Measurements from ENCODE around the gene FOXJ1.
A peak's percentile ranks its signal among the peaks of the same experiment; 100 is the strongest.

The FOXJ1 gene

GRCh38 chr17:76124582-76125390 lies 16.3 kb downstream of the FOXJ1 start:
- no peaks in the 10 kb centered on the region for H3K4me1 ChIP-seq (ENCODE audit: control insufficient read depth, insufficient read depth, low read length)
- H3K4me3 ChIP-seq (ENCODE audit: low read depth, low read length): no peak overlapping the region
- no peaks in the 10 kb centered on the region for H3K36me3 ChIP-seq (ENCODE audit: control insufficient read depth in 2 of 2, insufficient read depth in 1 of 2, low read length in 2 of 2)
- no peak overlapping the region for H3K27ac ChIP-seq (ENCODE audit: extremely low read depth, low read depth, low read length)
- ChIA-PET CTCF (interaction anchor here (0.5 to 11.8 kb wide), 21 partner anchors 9 to 1341 kb away, joined by 3 to 191 read pairs (median 3); partner anchors contain the start of gene FOXJ1), POLR2A (interaction anchor here (0.6 kb wide), 2 partner anchors 15 to 600 kb away, joined by 3 to 4 read pairs; no protein-coding TSS in a partner anchor)
- TF ChIP-seq HOXC10 (CRISPR knock-in tag; IDR thresholded peaks at IDR 0.05) (no peak), AEBP2 (tag by site-specific recombination; IDR thresholded peaks at IDR 0.05; ENCODE audit: borderline replicate concordance) (no peak), PBX3 (CRISPR knock-in tag; IDR thresholded peaks at IDR 0.05) (no peak), ZNF341 (tag by site-specific recombination; IDR thresholded peaks at IDR 0.05; ENCODE audit: low read depth) (peak; percentile 32; the same call in 1 of the 2 replicates), PATZ1 (tag by site-specific recombination; IDR thresholded peaks at IDR 0.05) (0 out of 2 replicates have a peak, but pooled peaks have one; percentile 43), ZNF324 (tag by site-specific recombination; IDR thresholded peaks at IDR 0.05) (no peak), ZNF114 (tag by site-specific recombination; IDR thresholded peaks at IDR 0.05) (no peak), ZNF138 (tag by site-specific recombination; IDR thresholded peaks at IDR 0.05; ENCODE audit: borderline replicate concordance) (no peak), ZNF350 (tag by site-specific recombination; IDR thresholded peaks at IDR 0.05) (no peak), ZBTB17 (tag by site-specific recombination; IDR thresholded peaks at IDR 0.05) (0 out of 2 replicates have a peak, but pooled peaks have one; percentile 22)
- no peaks in the 10 kb centered on the region for H3K9me3 ChIP-seq (ENCODE audit: control insufficient read depth, insufficient read depth, low read depth, low read length)

- no peak overlapping the region for H3K27ac ChIP-seq (ENCODE audit: extremely low read depth, low read depth, low read length)
- ChIA-PET POLR2A (interaction anchor here (0.6 to 1.2 kb wide), 2 partner anchors 11 to 599 kb away, joined by 3 read pairs; no protein-coding TSS in a partner anchor), CTCF (interaction anchor here (0.5 to 11.8 kb wide), 17 partner anchors 9 to 1341 kb away, joined by 3 to 191 read pairs (median 4); partner anchors contain the start of genes CDK3 and FOXJ1)
- no peak for TF ChIP-seq ZNF776 (tag by site-specific recombination; IDR thresholded peaks at IDR 0.05; ENCODE audit: borderline replicate concordance)
- TF ChIP-seq ZNF664 (tag by site-specific recombination; IDR thresholded peaks at IDR 0.05): no peak
- no peak for TF ChIP-seq ZNF555 (tag by site-specific recombination; conservative IDR thresholded peaks at IDR 0.05)
- TF ChIP-seq ZNF548 (tag by site-specific recombination; IDR thresholded peaks at IDR 0.05): no peak
- TF ChIP-seq ZNF600 (tag by site-specific recombination; IDR thresholded peaks at IDR 0.05): no peak
- TF ChIP-seq ZNF394 (tag by site-specific recombination; IDR thresholded peaks at IDR 0.05; ENCODE audit: borderline replicate concordance): no peak
- TF ChIP-seq, protein P1, sequence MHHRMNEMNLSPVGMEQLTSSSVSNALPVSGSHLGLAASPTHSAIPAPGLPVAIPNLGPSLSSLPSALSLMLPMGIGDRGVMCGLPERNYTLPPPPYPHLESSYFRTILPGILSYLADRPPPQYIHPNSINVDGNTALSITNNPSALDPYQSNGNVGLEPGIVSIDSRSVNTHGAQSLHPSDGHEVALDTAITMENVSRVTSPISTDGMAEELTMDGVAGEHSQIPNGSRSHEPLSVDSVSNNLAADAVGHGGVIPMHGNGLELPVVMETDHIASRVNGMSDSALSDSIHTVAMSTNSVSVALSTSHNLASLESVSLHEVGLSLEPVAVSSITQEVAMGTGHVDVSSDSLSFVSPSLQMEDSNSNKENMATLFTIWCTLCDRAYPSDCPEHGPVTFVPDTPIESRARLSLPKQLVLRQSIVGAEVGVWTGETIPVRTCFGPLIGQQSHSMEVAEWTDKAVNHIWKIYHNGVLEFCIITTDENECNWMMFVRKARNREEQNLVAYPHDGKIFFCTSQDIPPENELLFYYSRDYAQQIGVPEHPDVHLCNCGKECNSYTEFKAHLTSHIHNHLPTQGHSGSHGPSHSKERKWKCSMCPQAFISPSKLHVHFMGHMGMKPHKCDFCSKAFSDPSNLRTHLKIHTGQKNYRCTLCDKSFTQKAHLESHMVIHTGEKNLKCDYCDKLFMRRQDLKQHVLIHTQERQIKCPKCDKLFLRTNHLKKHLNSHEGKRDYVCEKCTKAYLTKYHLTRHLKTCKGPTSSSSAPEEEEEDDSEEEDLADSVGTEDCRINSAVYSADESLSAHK (tag by site-specific recombination; IDR thresholded peaks at IDR 0.05): no peak
- no peak for TF ChIP-seq ZNF175 (tag by site-specific recombination; IDR thresholded peaks at IDR 0.05)
- no peak for TF ChIP-seq ZBTB44 (tag by site-specific recombination; IDR thresholded peaks at IDR 0.05)
- TF ChIP-seq GFI1B (tag by site-specific recombination; IDR thresholded peaks at IDR 0.05): no peak
- no peak for TF ChIP-seq ZNF561 (tag by site-specific recombination; IDR thresholded peaks at IDR 0.05; ENCODE audit: borderline replicate concordance)
- TF ChIP-seq KLF1 (tag by site-specific recombination; IDR thresholded peaks at IDR 0.05): no peak
- H3K36me3 ChIP-seq (ENCODE audit: control insufficient read depth in 2 of 2, insufficient read depth in 1 of 2, low read length in 2 of 2): no peaks in the 10 kb centered on the region
- no peak overlapping the region for H3K4me3 ChIP-seq (ENCODE audit: low read depth, low read length)
- no peaks in the 10 kb centered on the region for H3K4me1 ChIP-seq (ENCODE audit: control insufficient read depth, insufficient read depth, low read length)
- H3K9me3 ChIP-seq (ENCODE audit: control insufficient read depth, insufficient read depth, low read depth, low read length): no peaks in the 10 kb centered on the region
Observed at GRCh38 chr17:76123749-76124581, 17.1 kb downstream of the FOXJ1 start.

Measured in HEK293 (cell line).